GM19035 (cell line): ENCODE measurements around the gene SLC35E1.

ENCODE experiments used
- ATAC-seq: cut with Tn5 transposase; IDR thresholded peaks from one replicate; pipeline ENCODE4 v1.9.1; 2021; ENCODE audit not compliant: unreplicated experiment

The SLC35E1 gene

GRCh38 chr19:16504271-16504670, 67.9 kb downstream of the SLC35E1 start:
- ATAC-seq = no peak
